HG03039 (cell line): ENCODE measurements around the gene SLC26A6.

Experiments used
- ATAC-seq: cut with Tn5 transposase; IDR thresholded peaks from one replicate; pipeline ENCODE4 v1.9.1; 2021; ENCODE audit warnings: mild to moderate bottlenecking, moderate library complexity; ENCODE audit not compliant: unreplicated experiment

The SLC26A6 gene

GRCh38 chr3:48599509-48600285 is 35.6 kb downstream of the SLC26A6 start:
- ATAC-seq, result no peak

- ATAC-seq, result no peak
Measured at GRCh38 chr3:48599077-48599501, 36.2 kb downstream of the SLC26A6 start.

- no peak for ATAC-seq
Measured at GRCh38 chr3:48598323-48599076, 36.8 kb downstream of the SLC26A6 start.

- ATAC-seq, result no peak
Measured at GRCh38 chr3:48597408-48597800, 37.9 kb downstream of the SLC26A6 start.

- no peak for ATAC-seq
Measured at GRCh38 chr3:48596676-48597407, 38.4 kb downstream of the SLC26A6 start.

GRCh38 chr3:48596157-48596556 is 39.1 kb downstream of the SLC26A6 start:
- no peak for ATAC-seq

- ATAC-seq, result no peak
Measured at GRCh38 chr3:48595526-48596121, 39.6 kb downstream of the SLC26A6 start.

GRCh38 chr3:48595075-48595525 is 40.2 kb downstream of the SLC26A6 start, which contains the start of gene COL7A1:
Gene COL7A1 (minus strand): TSS chr3:48595329. CDS start chr3:48595159, 170 bp downstream.
- ATAC-seq, result no peak

GRCh38 chr3:48594417-48595049 is 40.7 kb downstream of the SLC26A6 start:
- ATAC-seq, result no peak

- no peak for ATAC-seq
Measured at GRCh38 chr3:48593337-48593736, 41.9 kb downstream of the SLC26A6 start.

- no peak for ATAC-seq
Measured at GRCh38 chr3:48592519-48593087, 42.7 kb downstream of the SLC26A6 start.

- ATAC-seq, result no peak
Measured at GRCh38 chr3:48591886-48592518, 43.3 kb downstream of the SLC26A6 start.

GRCh38 chr3:48591436-48591835 is 43.8 kb downstream of the SLC26A6 start:
- ATAC-seq, result no peak

GRCh38 chr3:48588230-48588629 is 47.0 kb downstream of the SLC26A6 start:
- no peak for ATAC-seq

GRCh38 chr3:48587686-48588085 is 47.6 kb downstream of the SLC26A6 start:
- ATAC-seq, result no peak

GRCh38 chr3:48585411-48585810 is 49.9 kb downstream of the SLC26A6 start:
- ATAC-seq, result no peak

- ATAC-seq, result no peak
Measured at GRCh38 chr3:48584836-48585235, 50.4 kb downstream of the SLC26A6 start.

- ATAC-seq, result no peak
Measured at GRCh38 chr3:48581621-48582481, 53.4 kb downstream of the SLC26A6 start.

- ATAC-seq, result no peak
Measured at GRCh38 chr3:48576647-48577046, 58.6 kb downstream of the SLC26A6 start.
